NCI-H2081 (cell line): Measurements from ENCODE around the gene FAM184A.

ENCODE experiments used
- DNase-seq, 2 experiments: peaks; one replicate each; lab custom pipeline; 2025; lab: John Stamatoyannopoulos, UW

FAM184A gene

DNA sequence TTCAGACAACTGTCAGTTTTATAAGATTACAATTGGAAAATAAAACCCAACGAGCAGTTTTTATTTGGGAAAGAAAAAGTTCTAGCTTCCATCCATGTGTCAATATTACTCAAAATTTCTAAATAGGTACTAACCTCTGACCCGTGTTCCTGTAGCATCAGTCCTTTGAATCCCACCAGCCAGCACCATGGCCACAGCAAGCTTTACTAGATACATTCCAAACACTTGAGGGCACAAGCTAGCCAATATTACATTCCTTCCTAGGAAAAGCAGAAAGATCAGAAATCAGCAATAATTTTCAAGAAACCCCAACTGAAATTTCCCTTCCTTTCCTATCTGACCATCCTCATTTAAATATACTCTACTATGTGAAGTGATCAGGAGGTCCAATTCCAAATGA is 165.3 kb downstream of the FAM184A start:
- no peak for DNase-seq

DNA sequence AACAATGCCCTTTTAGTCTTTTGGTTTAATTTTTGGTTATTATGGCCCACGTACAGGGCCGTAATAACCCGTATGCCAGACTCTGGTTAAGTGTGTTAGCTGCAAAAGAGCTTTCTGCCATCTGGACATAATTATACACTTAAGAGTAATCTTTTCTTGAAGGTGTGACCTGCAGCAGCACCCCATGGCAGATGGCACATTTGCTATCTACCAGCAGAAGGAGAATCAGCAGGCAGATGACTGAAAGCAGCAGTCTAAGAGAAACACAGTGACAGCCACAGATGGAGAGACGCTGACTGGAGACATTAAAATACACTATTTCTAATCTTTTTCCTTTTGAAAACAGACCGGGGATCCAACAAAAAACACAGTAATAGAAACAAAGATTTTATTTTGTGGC is 165.8 kb downstream of the FAM184A start:
- DNase-seq: peak; percentile 4 to 23
